OCI-LY7 (cell line): ENCODE measurements around the gene DNAH6. TPM values are rescaled to one million over a fixed set of nuclear protein-coding genes. Genes with fewer than 3 reads are reported as not detected.

ENCODE experiments used
- BruUV-seq: library from RNA; stranded (reverse); fragments of 400-500 nt; replicated peaks from 2 replicates; lab custom pipeline; 2021; lab: Mats Ljungman, UMichigan
- CTCF ChIA-PET: fragments of 300-600 bp; sonication (Branson Sonifier 250); formaldehyde crosslinking; loops from one replicate; lab custom pipeline; 2022; ENCODE audit warnings: antibody characterized with exemption; ENCODE audit not compliant: unreplicated experiment; lab: Charles Lee
- POLR2A ChIA-PET: fragments of 300-600 bp; sonication (Branson Sonifier 250); formaldehyde crosslinking; loops from one replicate; lab custom pipeline; 2022; ENCODE audit warnings: antibody characterized with exemption; lab: Charles Lee
- DNase-seq: peaks from one replicate; pipeline ENCODE4 v3.0.0-alpha.2; 2015; ENCODE audit warnings: low spot score
- H2AFZ ChIP-seq: fragments of 200-600 bp; sonication (generic), shearing (Covaris generic); 2 replicates; pipeline ENCODE4 v1.6.1; 2014; ENCODE audit warnings: mild to moderate bottlenecking, antibody characterized with exemption, low read length, moderate library complexity
- H3K27ac ChIP-seq: fragments of 200-600 bp; sonication (generic); 2 replicates; pipeline ENCODE4 v1.5.1; 2014; ENCODE audit warnings: mixed run types, low read depth, mild to moderate bottlenecking, moderate library complexity, low read length, inconsistent platforms; ENCODE audit not compliant: poor library complexity, severe bottlenecking
- H3K36me3 ChIP-seq: fragments of 200-600 bp; sonication (generic); 2 replicates; pipeline ENCODE4 v1.6.1; 2014; ENCODE audit warnings: mild to moderate bottlenecking, antibody characterized with exemption, low read length, moderate library complexity, mixed read lengths; ENCODE audit not compliant: insufficient read depth
- H3K4me1 ChIP-seq: fragments of 200-600 bp; sonication (generic); 2 replicates; pipeline ENCODE4 v1.5.1; 2014; ENCODE audit warnings: mild to moderate bottlenecking, low read length; ENCODE audit not compliant: insufficient read depth, poor library complexity, severe bottlenecking
- H3K4me2 ChIP-seq: fragments of 200-600 bp; sonication (generic); 2 replicates; pipeline ENCODE4 v1.6.1; 2014; ENCODE audit warnings: mild to moderate bottlenecking, low read length
- H3K4me3 ChIP-seq: fragments of 200-600 bp; sonication (generic); 2 replicates; pipeline ENCODE4 v1.5.1; 2014; ENCODE audit warnings: mild to moderate bottlenecking, low read depth, low read length; ENCODE audit not compliant: poor library complexity, severe bottlenecking
- H3K79me2 ChIP-seq: fragments of 200-600 bp; sonication (generic); 2 replicates; pipeline ENCODE4 v1.6.1; 2016; ENCODE audit warnings: low read depth, mild to moderate bottlenecking, low read length, moderate library complexity, mixed read lengths; ENCODE audit not compliant: insufficient read depth
- H3K9me2 ChIP-seq: fragments of 200-600 bp; sonication (generic); 2 replicates; pipeline ENCODE4 v1.6.1; 2016; ENCODE audit warnings: mild to moderate bottlenecking, low read length, mixed read lengths; ENCODE audit not compliant: insufficient read depth
- H3K9me3 ChIP-seq: fragments of 200-600 bp; sonication (generic); 2 replicates; pipeline ENCODE4 v1.6.1; 2014; ENCODE audit warnings: mild to moderate bottlenecking, mixed run types, low read length, mixed read lengths
- H4K20me1 ChIP-seq: fragments of 200-600 bp; sonication (generic); 2 replicates; pipeline ENCODE4 v1.6.1; 2014; ENCODE audit warnings: mild to moderate bottlenecking, antibody characterized with exemption, low read length, moderate library complexity, mixed read lengths; ENCODE audit not compliant: insufficient read depth
- CTCF ChIP-seq: fragments of 200-600 bp; sonication (generic); conservative IDR thresholded peaks from 2 replicates; pipeline ENCODE4 v1.5.1; 2014; ENCODE audit warnings: mild to moderate bottlenecking, antibody characterized with exemption, low read length, moderate library complexity, mixed read lengths
- EZH2phosphoT487 ChIP-seq: fragments of 200-600 bp; sonication (generic); IDR thresholded peaks from 2 replicates; pipeline ENCODE4 v1.6.1; 2018; ENCODE audit warnings: low read depth, borderline replicate concordance, mild to moderate bottlenecking, mixed run types, antibody characterized with exemption, low read length, moderate library complexity, mixed read lengths
- intact Hi-C: fragments of 100-400 bp; cut with micrococcal nuclease; formaldehyde crosslinking; loops from one replicate; pipeline ENCODE4 v1.10.0; 2022; ENCODE audit not compliant: unreplicated experiment
- total RNA-seq, 2 experiments: library from RNA; depleted of rRNA in 1 of 2; stranded (reverse); fragments of >200 nt in 1 of 2; shearing (Covaris generic) in 1 of 2; gene quantifications; 2 replicates each; pipeline ENCODE4 v1.2.3, GENCODE V29; 2014 to 2022

Gene DNAH6
- total RNA-seq, 2 experiments from 2014 or later, result 0.63 to 1.6 TPM

- no peak for DNase-seq
- H3K9me2 ChIP-seq, result no peaks in the 10 kb centered on the region
- H3K4me2 ChIP-seq, result no peak overlapping the region
- no peak for TF ChIP-seq CTCF
- no peak for TF ChIP-seq EZH2phosphoT487
- intact Hi-C loops, result no loop called here
- no peaks in the 10 kb centered on the region for H3K36me3 ChIP-seq
- ChIA-PET POLR2A (interaction anchor here (0.9 kb wide), 1 partner anchor 22 kb away, joined by 3 read pairs; no protein-coding TSS in a partner anchor), CTCF (no interaction called here)
- no peaks in the 10 kb centered on the region for H3K9me3 ChIP-seq
- H3K4me3 ChIP-seq, result no peak overlapping the region
- H3K4me1 ChIP-seq, result no peaks in the 10 kb centered on the region
- H3K79me2 ChIP-seq, result no peaks in the 10 kb centered on the region
- no TSS peak for BruUV-seq
- H2AFZ ChIP-seq, result no peak overlapping the region
- H4K20me1 ChIP-seq, result no peaks in the 10 kb centered on the region
- H3K27ac ChIP-seq, result no peak overlapping the region
Observed at GRCh38 chr2:84674586-84674985, 158.3 kb downstream of the DNAH6 start.

GRCh38 chr2:84676295-84676694 lies 160.0 kb downstream of the DNAH6 start:
- no peak overlapping the region for H3K27ac ChIP-seq
- intact Hi-C loops, result no loop called here
- TF ChIP-seq CTCF, result no peak
- TF ChIP-seq EZH2phosphoT487, result no peak
- H3K9me2 ChIP-seq, result no peaks in the 10 kb centered on the region
- CTCF ChIA-PET, result no interaction called here
- H3K4me1 ChIP-seq, result no peaks in the 10 kb centered on the region
- no peaks in the 10 kb centered on the region for H3K36me3 ChIP-seq
- BruUV-seq, result no TSS peak
- no peaks in the 10 kb centered on the region for H3K79me2 ChIP-seq
- H3K9me3 ChIP-seq, result no peaks in the 10 kb centered on the region
- no peak overlapping the region for H3K4me3 ChIP-seq
- no peak overlapping the region for H3K4me2 ChIP-seq
- H4K20me1 ChIP-seq, result no peaks in the 10 kb centered on the region
- no peak for DNase-seq
- H2AFZ ChIP-seq, result no peak overlapping the region
- POLR2A ChIA-PET, result interaction anchor here (0.6 kb wide), 1 partner anchor 540 kb away, joined by 5 read pairs; no protein-coding TSS in a partner anchor

- CTCF ChIA-PET, result no interaction called here
- Histone ChIP-seq H3K4me2 (no peak overlapping the region), H3K9me3 (no peaks in the 10 kb centered on the region), H2AFZ (no peak overlapping the region), H3K4me1 (no peaks in the 10 kb centered on the region), H4K20me1 (no peaks in the 10 kb centered on the region), H3K79me2 (no peaks in the 10 kb centered on the region), H3K27ac (no peak overlapping the region), H3K4me3 (no peak overlapping the region), H3K36me3 (no peaks in the 10 kb centered on the region), H3K9me2 (no peaks in the 10 kb centered on the region)
- POLR2A ChIA-PET, result interaction anchor here (1.4 kb wide), 1 partner anchor 10 kb away, joined by 5 read pairs; no protein-coding TSS in a partner anchor
- DNase-seq, result no peak
- intact Hi-C loops, result no loop called here
- no peak for TF ChIP-seq CTCF
- TF ChIP-seq EZH2phosphoT487, result no peak
- BruUV-seq, result no TSS peak
Observed at GRCh38 chr2:84678214-84678613, 161.9 kb downstream of the DNAH6 start.
